MM.1S (cell line): ENCODE results near the gene AKAP6.

Experiments used
- CTCF ChIP-seq: fragments of 300-600 bp; sonication (generic); IDR thresholded peaks from 2 replicates; pipeline ENCODE4 v1.5.1; 2016; ENCODE audit warnings: antibody characterized with exemption, low read length, mixed read lengths
- EZH2 ChIP-seq: fragments of 300-600 bp; sonication (generic); optimal IDR thresholded peaks from 2 replicates; pipeline ENCODE3; 2017; ENCODE audit warnings: low read depth, mild to moderate bottlenecking, antibody characterized with exemption, low read length, mixed read lengths
- EZH2phosphoT487 ChIP-seq: fragments of 300-600 bp; sonication (generic); IDR thresholded peaks from 2 replicates; pipeline ENCODE4 v1.6.1; 2018; ENCODE audit warnings: antibody characterized with exemption, low read length

GRCh38 chr14:32567543-32568384 lies 238.7 kb downstream of the AKAP6 start:
- TF ChIP-seq CTCF: no peak
- no peak for TF ChIP-seq EZH2
- TF ChIP-seq EZH2phosphoT487: no peak
